ENCODE results near the gene NYNRIN. TPM values are rescaled to one million over a fixed set of nuclear protein-coding genes. Genes with fewer than 3 reads are reported as not detected.
A peak's percentile ranks its signal among the peaks of the same experiment; 100 is the strongest.

Gene NYNRIN
- total and polyA plus RNA-seq, 11 donors = 3.6 to 10.0 (median 7.1) TPM

DNA sequence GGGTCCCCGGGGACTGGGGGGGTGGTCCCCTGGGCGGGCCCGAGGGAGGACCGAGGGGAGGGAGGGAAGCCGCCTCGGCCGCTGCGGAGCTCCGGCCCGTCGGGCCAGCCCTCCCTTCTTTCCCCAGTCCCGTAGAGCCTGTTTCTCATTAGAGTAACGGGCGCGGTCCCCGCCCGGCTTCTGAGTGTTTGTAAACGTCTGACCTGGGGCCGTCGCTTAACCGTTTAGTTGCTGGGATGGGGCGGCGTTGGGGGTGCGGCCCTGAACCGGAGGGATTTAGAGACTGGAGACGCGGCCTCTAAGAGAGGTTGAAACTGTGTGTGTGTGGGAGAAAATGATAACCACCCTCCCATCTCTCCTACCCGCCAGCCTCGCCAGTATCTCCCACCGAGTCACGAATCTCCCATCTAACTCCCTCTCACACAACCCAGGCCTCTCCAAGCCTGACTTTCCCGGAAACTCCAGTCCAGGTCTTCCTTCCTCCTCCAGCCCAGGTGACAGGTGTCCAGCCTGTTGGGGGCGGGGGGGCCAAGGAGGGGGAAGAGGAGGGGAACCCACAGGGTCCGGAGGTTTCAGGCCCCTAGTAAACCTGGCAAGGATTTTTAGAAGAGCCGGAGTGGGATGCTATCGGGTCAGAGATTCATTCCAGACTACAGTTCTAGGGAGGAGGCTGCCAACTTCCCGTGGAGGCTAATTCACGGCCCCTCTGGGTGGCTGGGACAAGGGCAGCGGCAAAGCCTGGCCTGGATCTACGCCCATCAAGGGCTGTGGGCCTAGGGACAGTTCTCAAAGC lies 31.9 kb upstream of the NYNRIN start:
- intact Hi-C loops (cut with DNase I) = loop anchor here in 9 of 10 donors (1.0 to 5.0 kb wide), 10 partner anchors 31 to 65 kb away; partner anchors contain the start of genes ADCY4 (in 4 of the 9), NYNRIN (in 2 of the 9), CBLN3 (in 1 of the 9) and KHNYN (in 1 of the 9)
- peak overlapping the region; percentile 77 to 99 (median 90) for H3K27ac ChIP-seq
- H3K4me3 ChIP-seq = peak overlapping the region; percentile 21 to 81 (median 57)
- no peaks in the 10 kb centered on the region for H3K36me3 ChIP-seq
- ATAC-seq = peak; percentile 77 to 90 (median 82)
- no peaks in the 10 kb centered on the region for H3K9me3 ChIP-seq
- TF ChIP-seq, protein P1, sequence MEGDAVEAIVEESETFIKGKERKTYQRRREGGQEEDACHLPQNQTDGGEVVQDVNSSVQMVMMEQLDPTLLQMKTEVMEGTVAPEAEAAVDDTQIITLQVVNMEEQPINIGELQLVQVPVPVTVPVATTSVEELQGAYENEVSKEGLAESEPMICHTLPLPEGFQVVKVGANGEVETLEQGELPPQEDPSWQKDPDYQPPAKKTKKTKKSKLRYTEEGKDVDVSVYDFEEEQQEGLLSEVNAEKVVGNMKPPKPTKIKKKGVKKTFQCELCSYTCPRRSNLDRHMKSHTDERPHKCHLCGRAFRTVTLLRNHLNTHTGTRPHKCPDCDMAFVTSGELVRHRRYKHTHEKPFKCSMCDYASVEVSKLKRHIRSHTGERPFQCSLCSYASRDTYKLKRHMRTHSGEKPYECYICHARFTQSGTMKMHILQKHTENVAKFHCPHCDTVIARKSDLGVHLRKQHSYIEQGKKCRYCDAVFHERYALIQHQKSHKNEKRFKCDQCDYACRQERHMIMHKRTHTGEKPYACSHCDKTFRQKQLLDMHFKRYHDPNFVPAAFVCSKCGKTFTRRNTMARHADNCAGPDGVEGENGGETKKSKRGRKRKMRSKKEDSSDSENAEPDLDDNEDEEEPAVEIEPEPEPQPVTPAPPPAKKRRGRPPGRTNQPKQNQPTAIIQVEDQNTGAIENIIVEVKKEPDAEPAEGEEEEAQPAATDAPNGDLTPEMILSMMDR (IDR thresholded peaks at IDR 0.05) = no peak
- TF ChIP-seq POLR2A (IDR thresholded peaks at IDR 0.05) = peak in 1 of 2 donors; percentile 67
- 1 to 3% (median 2%) methylated on average over 33 to 40 of the region's 40 CpGs for WGBS, 4 donors
- peaks cover 0 to 37% (median 6%) of the 10 kb centered on the region in 9 donors for H3K27me3 ChIP-seq
- peaks cover 0 to 42% (median 20%) of the 10 kb centered on the region in 12 donors for H3K4me1 ChIP-seq
- DNase-seq = peak; percentile 90 to 96 (median 91)

DNA sequence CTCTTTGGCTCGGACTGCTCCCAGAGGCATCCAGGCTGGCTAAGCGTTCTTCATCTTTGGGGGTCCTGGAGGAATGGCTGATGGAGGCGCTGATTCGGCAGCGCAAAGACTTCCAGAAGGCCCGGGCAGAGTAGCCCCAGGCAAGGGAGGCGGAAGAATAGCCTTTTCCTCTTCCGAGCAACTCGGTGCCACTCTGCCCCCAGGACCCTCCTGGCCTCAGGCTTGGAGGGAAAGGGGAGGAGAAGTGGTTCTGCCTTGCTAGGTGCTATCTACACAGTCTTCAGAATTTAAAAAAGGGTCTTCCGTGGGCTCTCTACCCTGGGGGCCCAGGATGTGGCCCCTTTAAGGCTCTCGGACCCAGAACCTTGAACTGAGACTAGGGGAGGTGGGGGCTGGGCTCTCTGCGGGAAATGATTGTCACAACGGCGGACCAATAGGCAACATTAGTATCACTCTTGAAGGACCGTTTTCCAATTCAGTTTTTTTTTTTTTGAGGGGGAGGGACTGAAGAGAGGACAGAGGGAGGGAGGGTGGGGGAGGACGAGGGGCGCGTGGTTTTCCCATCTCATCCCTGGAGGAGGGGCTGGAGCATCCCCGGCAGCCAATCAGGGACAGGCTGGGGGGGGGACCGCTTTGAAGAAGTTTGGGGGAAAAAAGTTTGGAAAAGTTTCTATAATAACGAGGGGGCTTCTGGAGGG lies 31.1 kb upstream of the NYNRIN start, which contains the start of gene NFATC4:
NFATC4 (plus strand) TSS at position 671 of the 698 bp plus-strand sequence. CDS start 157 bp downstream, outside the sequence.
- DNase-seq (peak; percentile 74 to 89 (median 82)), ATAC-seq (peak; percentile 39 to 56 (median 47))
- H3K36me3 ChIP-seq = no peaks in the 10 kb centered on the region
- TF ChIP-seq POLR2A (IDR thresholded peaks at IDR 0.05) = no peak
- TF ChIP-seq, protein P1 (IDR thresholded peaks at IDR 0.05) = no peak
- H3K27me3 ChIP-seq = peaks cover 0 to 37% (median 6%) of the 10 kb centered on the region in 9 donors
- peak within 1 kb of the TSS; percentile 77 to 99 (median 90) for H3K27ac ChIP-seq
- WGBS, 4 donors = 5 to 8% (median 6%) methylated on average over 12 to 21 of the region's 21 CpGs
- peak within 1 kb of the TSS; percentile 37 to 81 (median 57) for H3K4me3 ChIP-seq
- H3K4me1 ChIP-seq = peaks cover 0 to 43% (median 20%) of the 10 kb centered on the region in 12 donors
- intact Hi-C loops (cut with DNase I) = loop anchor here in 9 of 10 donors (2.0 to 5.0 kb wide), 8 partner anchors 31 to 65 kb away; partner anchors contain the start of genes ADCY4 (in 4 of the 9), NYNRIN (in 2 of the 9), CBLN3 (in 1 of the 9) and KHNYN (in 1 of the 9)
- no peaks in the 10 kb centered on the region for H3K9me3 ChIP-seq

DNA sequence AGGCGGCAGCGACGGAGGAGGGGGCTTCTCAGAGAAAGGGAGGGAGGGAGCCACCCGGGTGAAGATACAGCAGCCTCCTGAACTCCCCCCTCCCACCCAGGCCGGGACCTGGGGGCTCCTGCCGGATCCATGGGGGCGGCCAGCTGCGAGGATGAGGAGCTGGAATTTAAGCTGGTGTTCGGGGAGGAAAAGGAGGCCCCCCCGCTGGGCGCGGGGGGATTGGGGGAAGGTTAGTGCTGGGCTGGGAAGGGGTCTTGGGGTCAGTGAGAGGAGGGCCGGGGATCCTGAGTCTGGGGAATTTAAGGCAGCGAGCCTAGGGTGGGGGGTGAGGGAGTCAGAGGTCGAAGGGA lies 30.6 kb upstream of the NYNRIN start:
- DNase-seq (peak in 1 of 5 donors; percentile 37), ATAC-seq (no peak)
- TF ChIP-seq POLR2A (IDR thresholded peaks at IDR 0.05) = no peak
- TF ChIP-seq, protein P1 (IDR thresholded peaks at IDR 0.05) = no peak
- Histone ChIP-seq H3K9me3 (no peaks in the 10 kb centered on the region), H3K27me3 (peaks cover 0 to 37% (median 6%) of the 10 kb centered on the region in 9 donors), H3K27ac (peak overlapping the region; percentile 60 to 99 (median 89)), H3K4me3 (peak overlapping the region; percentile 27 to 81 (median 57)), H3K36me3 (peaks cover 0 to 3% (median 0%) of the 10 kb centered on the region in 9 donors), H3K4me1 (peaks cover 0 to 48% (median 20%) of the 10 kb centered on the region in 12 donors)
- intact Hi-C loops (cut with DNase I) = loop anchor here in 4 of 10 donors (5.0 kb wide), 3 partner anchors 34 to 64 kb away; no protein-coding TSS in a partner anchor
- 2 to 13% (median 8%) methylated on average over 14 to 15 of the region's 15 CpGs for WGBS, 4 donors
